Thymus (tissue), 14 donors: ENCODE data around the gene BIRC2. TPM values are rescaled to one million over a fixed set of nuclear protein-coding genes. Genes with fewer than 3 reads are reported as not detected.
A peak's percentile ranks its signal among the peaks of the same experiment; 100 is the strongest.
"Not testable (repeated sequence)": the region's sequence is repeated elsewhere in the genome, so short reads cannot be mapped to it uniquely, and the experiment has no call there.

Source experiments
- DNase-seq, 9 donors: peaks; one replicate each; pipeline ENCODE4 v3.0.0-alpha.2; 2013; ENCODE audit warnings: low spot score in 9 of 9, low read depth in 6 of 9, missing footprints in 1 of 9
- H3K27ac ChIP-seq, 2 donors: one replicate each; pipeline ENCODE4 v1.5.1; 2013; ENCODE audit warnings: control low read depth in 1 of 2, low read depth in 1 of 2, low read length in 1 of 2, mild to moderate bottlenecking in 1 of 2, moderate library complexity in 1 of 2
- H3K27me3 ChIP-seq, 2 donors: one replicate each; pipeline ENCODE4 v1.5.1; 2013; ENCODE audit warnings: low read length in 1 of 2; ENCODE audit not compliant: control insufficient read depth in 2 of 2, insufficient read depth in 1 of 2
- H3K36me3 ChIP-seq, 2 donors: one replicate each; pipeline ENCODE4 v1.5.1; 2013; ENCODE audit warnings: low read length in 1 of 2, mild to moderate bottlenecking in 1 of 2, moderate library complexity in 1 of 2; ENCODE audit not compliant: control insufficient read depth in 2 of 2, insufficient read depth in 2 of 2
- H3K4me1 ChIP-seq, 2 donors: one replicate each; pipeline ENCODE4 v1.5.1; 2013; ENCODE audit warnings: low read length in 2 of 2; ENCODE audit not compliant: control insufficient read depth in 2 of 2, insufficient read depth in 2 of 2
- H3K4me3 ChIP-seq, 2 donors: one replicate each; pipeline ENCODE4 v1.5.1; 2013; ENCODE audit warnings: low read length in 2 of 2, control low read depth in 1 of 2, mild to moderate bottlenecking in 1 of 2
- H3K9me3 ChIP-seq, 2 donors: one replicate each; pipeline ENCODE4 v1.5.1; 2013; ENCODE audit warnings: low read length in 1 of 2, mild to moderate bottlenecking in 1 of 2; ENCODE audit not compliant: control insufficient read depth in 2 of 2, insufficient read depth in 1 of 2
- WGBS: extraction: QIAGEN DNeasy Blood & Tissue Kit; methylation state at CpG from one replicate; pipeline ENCODE4 v1.1.7; 2013; 5-methylcytosine and 5-hydroxymethylcytosine counted together
- long read RNA-seq, 10 donors: transcript quantifications; one replicate each; lab custom pipeline, GENCODE V29; 2026
- polyA plus RNA-seq: library from polyadenylated mRNA; stranded (reverse); fragments of 200-250 nt; gene quantifications from one replicate; pipeline ENCODE4 v1.2.3, GENCODE V29; 2013
- total RNA-seq: library from RNA; stranded (reverse); fragments of 120-200 nt; gene quantifications from one replicate; pipeline ENCODE4 v1.2.4, GENCODE V29; 2013
- donor health status: healthy.

The BIRC2 gene
- total RNA-seq (127 TPM), polyA plus RNA-seq (95.9 TPM)
- long read RNA-seq, donor 1, partial matches to known transcripts = 6 of 7 reads
- long read RNA-seq, donor 1, other reads (novel, unspliced or antisense) = 0 of 7 reads
- long read RNA-seq, donor 2 = 0 reads
- long read RNA-seq, donor 3, transcript BIRC2-201 (9 exons, 3,743 nt) = major isoform, 13 of 61 reads
- long read RNA-seq, donor 3, partial matches to known transcripts = 47 of 61 reads
- long read RNA-seq, donor 3, other reads (novel, unspliced or antisense) = 0 of 61 reads
- long read RNA-seq, donor 4, transcript BIRC2-201 (9 exons, 3,743 nt) = major isoform, 11 of 22 reads
- long read RNA-seq, donor 4, partial matches to known transcripts = 11 of 22 reads
- long read RNA-seq, donor 4, other reads (novel, unspliced or antisense) = 0 of 22 reads
- long read RNA-seq, donor 5, transcript BIRC2-201 (9 exons, 3,743 nt) = major isoform, 22 of 60 reads
- long read RNA-seq, donor 5, partial matches to known transcripts = 38 of 60 reads
- long read RNA-seq, donor 5, other reads (novel, unspliced or antisense) = 0 of 60 reads
- long read RNA-seq, donor 6, full-length matches to known transcripts = 9 of 38 reads
- long read RNA-seq, donor 6, partial matches to known transcripts = 29 of 38 reads
- long read RNA-seq, donor 6, other reads (novel, unspliced or antisense) = 0 of 38 reads
- long read RNA-seq, donor 7, transcript BIRC2-201 (9 exons, 3,743 nt) = major isoform, 21 of 47 reads
- long read RNA-seq, donor 7, partial matches to known transcripts = 26 of 47 reads
- long read RNA-seq, donor 7, other reads (novel, unspliced or antisense) = 0 of 47 reads
- long read RNA-seq, donor 8, transcript BIRC2-201 (9 exons, 3,743 nt) = major isoform, 6 of 12 reads
- long read RNA-seq, donor 8, partial matches to known transcripts = 6 of 12 reads
- long read RNA-seq, donor 8, other reads (novel, unspliced or antisense) = 0 of 12 reads
- long read RNA-seq, donor 9, transcript BIRC2-201 (9 exons, 3,743 nt) = major isoform, 10 of 53 reads
- long read RNA-seq, donor 9, partial matches to known transcripts = 43 of 53 reads
- long read RNA-seq, donor 9, other reads (novel, unspliced or antisense) = 0 of 53 reads
- long read RNA-seq, donor 10, full-length matches to known transcripts = 11 of 31 reads
- long read RNA-seq, donor 10, partial matches to known transcripts = 20 of 31 reads
- long read RNA-seq, donor 10, other reads (novel, unspliced or antisense) = 0 of 31 reads

- peaks cover 11 to 15% of the 10 kb centered on the region in 2 donors for H3K4me1 ChIP-seq
- H3K4me3 ChIP-seq = peak within 1 kb of the TSS; percentile 83 to 94
- peak; percentile 76 to 97 (median 92) for DNase-seq
- H3K27ac ChIP-seq = peak within 1 kb of the TSS; percentile 99
- no peaks in the 10 kb centered on the region for H3K9me3 ChIP-seq
- under 1% methylated on average over 77 of the region's 77 CpGs for WGBS
- peaks cover 4 to 18% of the 10 kb centered on the region in 2 donors for H3K36me3 ChIP-seq
- no peaks in the 10 kb centered on the region for H3K27me3 ChIP-seq
Observed at GRCh38 chr11:102346748-102347461, at the start of gene BIRC2. Gene BIRC2 (plus strand): TSS chr11:102347214. CDS start chr11:102349855, 2,641 bp downstream.

- H3K9me3 ChIP-seq = peaks cover 5 to 25% of the 10 kb centered on the region in 2 donors
- H3K27me3 ChIP-seq, H3K36me3 ChIP-seq, H3K4me3 ChIP-seq: not testable (repeated sequence)
- peaks cover 13 to 22% of the 10 kb centered on the region in 2 donors for H3K4me1 ChIP-seq
- DNase-seq = peak in 1 of 9 donors; percentile 57
- H3K27ac ChIP-seq = peak overlapping the region; percentile 36 to 58
- 74% methylated on average over 2 of the region's 2 CpGs for WGBS
Observed at GRCh38 chr11:102300837-102301236, 46.2 kb upstream of the BIRC2 start.

- no peaks in the 10 kb centered on the region for H3K27me3 ChIP-seq
- peaks cover 5 to 25% of the 10 kb centered on the region in 2 donors for H3K9me3 ChIP-seq
- 96% methylated on average over 1 of the region's 1 CpG for WGBS
- no peak overlapping the region for H3K4me3 ChIP-seq
- H3K36me3 ChIP-seq = no peaks in the 10 kb centered on the region
- peaks cover 26 to 34% of the 10 kb centered on the region in 2 donors for H3K4me1 ChIP-seq
- no peak overlapping the region for H3K27ac ChIP-seq
- DNase-seq = no peak
Observed at GRCh38 chr11:102302241-102302640, 44.8 kb upstream of the BIRC2 start.

GRCh38 chr11:102304686-102305085 is 42.3 kb upstream of the BIRC2 start:
- 91% methylated on average over 4 of the region's 4 CpGs for WGBS
- Histone ChIP-seq H3K27me3 (no peaks in the 10 kb centered on the region), H3K4me3 (no peak overlapping the region), H3K36me3 (no peaks in the 10 kb centered on the region), H3K4me1 (peaks cover 28 to 36% of the 10 kb centered on the region in 2 donors), H3K27ac (no peak overlapping the region), H3K9me3 (peaks cover 5 to 26% of the 10 kb centered on the region in 2 donors)
- no peak for DNase-seq

GRCh38 chr11:102305352-102306047 is 41.5 kb upstream of the BIRC2 start:
- H3K27me3 ChIP-seq = no peaks in the 10 kb centered on the region
- 59% methylated on average over 3 of the region's 3 CpGs for WGBS
- H3K36me3 ChIP-seq = no peaks in the 10 kb centered on the region
- peaks cover 27 to 35% of the 10 kb centered on the region in 2 donors for H3K4me1 ChIP-seq
- peak in 1 of 9 donors; percentile 34 for DNase-seq
- peaks cover 5 to 28% of the 10 kb centered on the region in 2 donors for H3K9me3 ChIP-seq
- H3K27ac ChIP-seq = peak overlapping the region; percentile 79
- no peak overlapping the region for H3K4me3 ChIP-seq

- Histone ChIP-seq H3K27me3 (no peaks in the 10 kb centered on the region), H3K9me3 (peaks cover 5 to 22% of the 10 kb centered on the region in 2 donors), H3K27ac (peak overlapping the region; percentile 79), H3K36me3 (no peaks in the 10 kb centered on the region), H3K4me1 (peaks cover 22 to 29% of the 10 kb centered on the region in 2 donors), H3K4me3 (no peak overlapping the region)
- WGBS = 85% methylated on average over 5 of the region's 5 CpGs
- no peak for DNase-seq
Observed at GRCh38 chr11:102306048-102306597, 40.9 kb upstream of the BIRC2 start.

GRCh38 chr11:102306817-102307726 is 39.9 kb upstream of the BIRC2 start:
- H3K9me3 ChIP-seq = peaks cover 5 to 19% of the 10 kb centered on the region in 2 donors
- no peaks in the 10 kb centered on the region for H3K27me3 ChIP-seq
- H3K36me3 ChIP-seq = no peaks in the 10 kb centered on the region
- H3K4me1 ChIP-seq = peaks cover 20 to 27% of the 10 kb centered on the region in 2 donors
- DNase-seq = peak in 1 of 9 donors; percentile 76
- peak overlapping the region in 1 of 2 donors; percentile 2 for H3K4me3 ChIP-seq
- WGBS = 29% methylated on average over 9 of the region's 9 CpGs
- H3K27ac ChIP-seq = peak overlapping the region; percentile 79 to 84
